ENCODE results near the gene DDRGK1. TPM values are rescaled to one million over a fixed set of nuclear protein-coding genes. Genes with fewer than 3 reads are reported as not detected.
"Not testable (repeated sequence)": the region's sequence is repeated elsewhere in the genome, so short reads cannot be mapped to it uniquely, and the experiment has no call there.

DDRGK1 gene
- polyA plus RNA-seq, 3 donors, result 44.0 to 60.2 (median 57.1) TPM

- no peak for DNase-seq (ENCODE audit: extremely low read depth in 1 of 11, low read depth in 9 of 11, low spot score in 4 of 11)
Measured at GRCh38 chr20:3160418-3160817, 44.1 kb downstream of the DDRGK1 start.

- DNase-seq (ENCODE audit: extremely low read depth in 1 of 11, low read depth in 9 of 11, low spot score in 4 of 11), result no peak
Measured at GRCh38 chr20:3158968-3159431, 45.5 kb downstream of the DDRGK1 start.

GRCh38 chr20:3157817-3158216, 46.7 kb downstream of the DDRGK1 start:
- no peak for DNase-seq (ENCODE audit: extremely low read depth in 1 of 11, low read depth in 9 of 11, low spot score in 4 of 11)

- no peak for DNase-seq (ENCODE audit: extremely low read depth in 1 of 11, low read depth in 9 of 11, low spot score in 4 of 11)
Measured at GRCh38 chr20:3156811-3157619, 47.5 kb downstream of the DDRGK1 start.

GRCh38 chr20:3152057-3152644, 52.3 kb downstream of the DDRGK1 start:
- DNase-seq (ENCODE audit: extremely low read depth in 1 of 11, low read depth in 9 of 11, low spot score in 4 of 11), result not testable (repeated sequence)

GRCh38 chr20:3150908-3151307, 53.6 kb downstream of the DDRGK1 start:
- DNase-seq (ENCODE audit: extremely low read depth in 1 of 11, low read depth in 9 of 11, low spot score in 4 of 11), result no peak

GRCh38 chr20:3146732-3147341, 57.6 kb downstream of the DDRGK1 start:
- no peak for DNase-seq (ENCODE audit: extremely low read depth in 1 of 11, low read depth in 9 of 11, low spot score in 4 of 11)

- no peak for DNase-seq (ENCODE audit: extremely low read depth in 1 of 11, low read depth in 9 of 11, low spot score in 4 of 11)
Measured at GRCh38 chr20:3141757-3142156, 62.7 kb downstream of the DDRGK1 start.

Other genes with a start within 250 kb of the DDRGK1 start
- gene GNRH2, start 161.1 kb downstream of the DDRGK1 start, polyA plus RNA-seq (ENCODE audit: insufficient read length in 3 of 3), result under 1 TPM; 0.34 to 0.53 (median 0.45) TPM
- 10 to 100 TPM; 47.7 to 73.0 (median 61.6) TPM for gene MRPS26, start 158.6 kb downstream of the DDRGK1 start, polyA plus RNA-seq (ENCODE audit: insufficient read length in 3 of 3)
- gene OXT, start 133.1 kb downstream of the DDRGK1 start, polyA plus RNA-seq (ENCODE audit: insufficient read length in 3 of 3), result 1 to 10 TPM in 1 of 3 donors, under 1 TPM in 2; 0.47 to 1.5 (median 0.64) TPM
- under 1 TPM; 0.33 to 0.64 (median 0.54) TPM for gene AVP, start 120.0 kb downstream of the DDRGK1 start, polyA plus RNA-seq (ENCODE audit: insufficient read length in 3 of 3)
- gene FASTKD5, start 44.8 kb downstream of the DDRGK1 start, polyA plus RNA-seq (ENCODE audit: insufficient read length in 3 of 3), result 10 to 100 TPM; 17.1 to 20.0 (median 19.2) TPM
- gene UBOX5, start 44.8 kb downstream of the DDRGK1 start, polyA plus RNA-seq (ENCODE audit: insufficient read length in 3 of 3), result 10 to 100 TPM in 1 of 3 donors, 1 to 10 TPM in 2; 8.4 to 11.1 (median 9.5) TPM
- 10 to 100 TPM; 12.0 to 21.5 (median 16.0) TPM for gene LZTS3, start 31.1 kb downstream of the DDRGK1 start, polyA plus RNA-seq (ENCODE audit: insufficient read length in 3 of 3)
- gene ITPA, start 4.8 kb upstream of the DDRGK1 start, polyA plus RNA-seq (ENCODE audit: insufficient read length in 3 of 3), result 10 to 100 TPM; 46.3 to 70.3 (median 54.3) TPM
- gene SLC4A11, start 34.5 kb upstream of the DDRGK1 start, polyA plus RNA-seq (ENCODE audit: insufficient read length in 3 of 3), result 1 to 10 TPM; 2.3 to 3.4 (median 3.0) TPM
- gene DNAAF9, start 203.0 kb upstream of the DDRGK1 start, polyA plus RNA-seq (ENCODE audit: insufficient read length in 3 of 3), result 10 to 100 TPM; 25.4 to 37.5 (median 29.8) TPM